ENCODE measurements around the gene PAFAH2.
"Not testable (repeated sequence)": the region's sequence is repeated elsewhere in the genome, so short reads cannot be mapped to it uniquely, and the experiment has no call there.

PAFAH2 gene

DNA sequence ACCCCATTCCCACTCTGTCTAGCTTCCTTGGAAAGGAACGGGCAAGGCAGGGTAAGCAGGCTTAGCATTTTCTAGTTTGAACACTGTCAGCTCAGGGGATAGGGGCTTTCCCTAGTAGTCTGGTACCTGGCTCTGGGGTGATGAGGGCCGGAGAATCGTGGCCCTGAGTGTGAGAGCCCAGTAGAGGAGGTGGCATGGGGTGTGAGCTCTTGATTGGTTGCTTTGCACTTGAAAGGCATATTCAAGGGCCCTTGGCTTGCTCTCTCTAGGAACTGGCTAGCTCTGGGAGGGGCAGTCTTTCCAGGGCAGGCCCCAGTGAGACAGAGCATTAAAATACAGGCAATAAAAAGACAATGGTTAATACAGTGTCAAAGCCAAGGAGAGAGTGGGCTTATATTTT, 13.0 kb upstream of the PAFAH2 start:
- ATAC-seq, result no peak

DNA sequence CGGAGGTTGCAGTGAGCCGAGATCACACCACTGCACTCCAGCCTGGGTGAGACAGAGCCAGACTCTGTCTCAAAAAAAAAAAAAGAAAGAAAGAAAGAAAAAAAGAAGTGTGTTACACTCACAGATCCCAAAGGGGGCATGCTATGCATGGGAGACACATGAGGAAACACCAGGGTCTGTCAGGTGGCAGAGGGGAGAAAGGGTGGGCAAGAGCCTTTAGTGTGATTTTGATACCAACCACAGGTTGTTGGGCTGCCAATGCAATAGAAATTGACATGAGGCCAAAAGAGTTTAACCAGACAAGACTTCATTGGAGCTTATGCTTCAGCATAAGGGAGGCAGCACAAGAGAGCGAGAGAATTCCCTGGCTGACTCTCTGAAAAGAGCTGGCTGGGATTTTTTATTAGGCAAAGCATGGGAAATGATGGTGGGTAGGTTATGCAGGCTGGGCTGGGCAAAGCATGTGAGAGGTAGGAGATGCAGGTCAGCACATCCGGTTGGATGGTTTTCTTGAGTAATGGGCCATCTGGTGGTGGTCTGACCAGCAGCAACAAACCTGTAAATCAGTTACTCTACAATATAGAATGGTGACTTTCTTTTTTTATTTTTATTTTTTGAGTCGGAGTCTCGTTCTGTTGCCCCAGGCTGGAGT, 12.1 kb upstream of the PAFAH2 start:
- ATAC-seq, result no peak

DNA sequence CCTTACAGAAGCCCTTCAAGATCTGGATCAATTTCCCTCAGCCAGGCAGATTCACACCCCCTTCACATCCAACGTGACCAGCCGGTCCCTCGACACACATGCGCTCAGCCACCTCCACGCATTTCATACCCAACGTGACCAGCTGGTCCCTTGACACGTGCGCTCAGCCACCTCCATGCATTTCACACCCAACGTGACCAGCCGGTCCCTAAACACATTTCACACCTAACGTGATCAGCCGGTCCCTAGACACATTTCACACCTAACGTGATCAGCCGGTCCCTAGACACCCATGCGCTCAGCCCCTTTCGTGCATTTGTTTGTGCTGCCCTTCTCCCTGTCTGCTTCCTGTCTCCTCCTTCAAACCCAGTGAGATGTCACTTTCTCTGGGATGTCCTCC, 8.8 kb upstream of the PAFAH2 start:
- no peak for ATAC-seq

DNA sequence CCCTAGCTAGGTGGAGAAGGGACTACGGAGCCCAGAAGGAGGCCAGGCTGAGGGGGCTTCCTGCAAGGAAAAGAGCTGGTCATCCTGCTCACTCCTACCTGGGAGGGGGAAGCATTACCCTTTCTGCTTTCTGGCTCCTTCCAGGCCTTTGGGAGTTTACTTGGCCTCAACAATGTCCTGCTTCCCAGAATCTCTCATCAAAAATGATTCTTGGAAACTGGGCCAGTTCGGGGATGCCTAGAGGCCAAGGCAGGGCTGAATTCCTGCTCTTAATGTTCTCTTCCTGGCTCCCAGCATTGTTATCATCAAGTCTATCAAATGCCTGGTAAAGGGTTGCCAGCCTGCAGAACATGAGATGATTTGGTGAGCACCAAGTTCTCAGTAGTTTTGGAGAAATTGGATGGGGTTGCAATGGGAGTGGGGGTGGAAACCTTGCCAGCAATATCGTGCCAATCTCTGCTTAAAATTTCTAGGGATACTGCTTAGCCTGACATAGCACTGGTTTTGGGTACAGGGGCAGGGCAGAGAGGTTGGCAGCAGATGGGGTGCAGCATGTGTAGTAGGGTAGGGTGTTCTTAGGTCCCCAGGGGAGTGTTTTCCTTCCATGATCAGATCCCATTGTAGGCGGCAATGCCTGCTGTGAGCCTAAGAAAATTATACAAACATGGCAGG, 7.7 kb upstream of the PAFAH2 start:
- no peak for ATAC-seq

DNA sequence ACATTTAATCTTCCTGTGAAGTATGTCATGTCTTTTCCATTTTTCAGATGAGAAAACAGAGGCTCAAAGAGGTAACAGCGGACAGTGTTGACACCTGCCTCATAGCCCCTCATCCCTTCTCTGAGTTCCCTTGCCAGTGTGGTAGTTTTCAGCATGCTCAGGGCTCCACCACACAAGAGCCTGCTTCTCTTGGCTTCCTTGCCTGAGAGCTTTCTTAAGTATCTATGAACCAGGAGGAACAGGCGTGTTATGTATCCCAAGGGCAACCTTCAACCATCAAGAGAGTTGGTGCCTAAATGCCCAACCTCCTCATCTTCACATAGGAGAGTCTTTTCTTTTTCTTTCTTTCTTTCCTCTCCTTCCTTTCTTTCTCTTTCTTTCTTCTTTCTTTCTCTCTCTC, 5.9 kb upstream of the PAFAH2 start:
- ATAC-seq, result no peak

DNA sequence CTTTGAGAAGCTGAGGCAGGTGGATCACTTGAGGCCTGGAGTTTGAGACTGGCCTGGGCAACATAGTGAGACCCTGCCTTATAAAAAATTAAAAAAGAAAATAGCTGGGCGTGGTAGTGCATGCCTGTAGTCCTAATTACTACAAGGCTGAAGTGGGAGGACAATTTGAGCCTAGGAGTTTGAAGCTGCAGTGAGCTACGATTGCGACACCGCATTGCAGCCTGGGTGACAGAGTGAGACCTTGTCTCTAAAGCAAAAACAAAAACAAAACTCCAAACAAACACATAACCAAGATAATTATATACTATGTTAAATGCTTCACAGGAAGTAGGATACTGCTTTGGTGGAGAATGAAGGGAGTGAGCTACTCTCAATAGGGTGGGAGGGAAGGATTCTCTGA, 5.4 kb upstream of the PAFAH2 start:
- ATAC-seq, result no peak

DNA sequence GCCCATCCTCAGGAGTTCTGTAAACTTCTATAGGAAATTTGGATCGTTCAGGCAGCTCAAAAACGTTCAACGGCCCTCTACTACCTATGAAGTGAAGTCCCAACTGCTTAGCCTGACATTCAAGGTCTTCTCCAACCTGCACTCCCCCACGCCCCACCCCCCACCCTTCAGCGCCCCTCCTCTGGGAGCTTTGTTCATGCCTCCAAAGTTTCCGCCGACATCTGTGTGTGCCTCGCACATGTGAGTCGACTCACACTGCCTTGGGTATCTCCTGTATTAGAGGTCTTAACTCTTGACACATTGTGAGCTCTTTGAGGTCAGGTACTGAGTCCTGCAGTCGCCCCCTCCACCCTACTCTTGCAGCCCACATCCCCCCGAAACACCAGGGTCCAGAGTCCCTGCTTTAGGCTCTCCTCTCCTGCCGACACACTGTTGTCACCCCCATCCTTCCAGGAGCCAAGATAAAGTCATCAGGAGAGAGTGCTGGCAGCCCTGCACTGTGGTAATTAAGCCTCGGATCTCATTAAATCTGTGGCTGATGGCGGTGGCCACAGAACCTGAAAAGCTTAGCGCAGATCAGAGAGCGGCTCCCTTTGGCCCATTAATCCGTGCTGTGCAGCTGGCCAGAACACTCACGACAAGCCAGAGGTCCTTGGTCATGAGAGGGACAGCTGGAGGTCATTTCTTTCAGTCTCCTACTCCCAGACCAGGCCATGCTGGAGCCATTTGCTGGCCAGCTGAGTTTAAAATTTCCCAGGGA, 1.4 kb upstream of the PAFAH2 start:
- no peak for ATAC-seq

DNA sequence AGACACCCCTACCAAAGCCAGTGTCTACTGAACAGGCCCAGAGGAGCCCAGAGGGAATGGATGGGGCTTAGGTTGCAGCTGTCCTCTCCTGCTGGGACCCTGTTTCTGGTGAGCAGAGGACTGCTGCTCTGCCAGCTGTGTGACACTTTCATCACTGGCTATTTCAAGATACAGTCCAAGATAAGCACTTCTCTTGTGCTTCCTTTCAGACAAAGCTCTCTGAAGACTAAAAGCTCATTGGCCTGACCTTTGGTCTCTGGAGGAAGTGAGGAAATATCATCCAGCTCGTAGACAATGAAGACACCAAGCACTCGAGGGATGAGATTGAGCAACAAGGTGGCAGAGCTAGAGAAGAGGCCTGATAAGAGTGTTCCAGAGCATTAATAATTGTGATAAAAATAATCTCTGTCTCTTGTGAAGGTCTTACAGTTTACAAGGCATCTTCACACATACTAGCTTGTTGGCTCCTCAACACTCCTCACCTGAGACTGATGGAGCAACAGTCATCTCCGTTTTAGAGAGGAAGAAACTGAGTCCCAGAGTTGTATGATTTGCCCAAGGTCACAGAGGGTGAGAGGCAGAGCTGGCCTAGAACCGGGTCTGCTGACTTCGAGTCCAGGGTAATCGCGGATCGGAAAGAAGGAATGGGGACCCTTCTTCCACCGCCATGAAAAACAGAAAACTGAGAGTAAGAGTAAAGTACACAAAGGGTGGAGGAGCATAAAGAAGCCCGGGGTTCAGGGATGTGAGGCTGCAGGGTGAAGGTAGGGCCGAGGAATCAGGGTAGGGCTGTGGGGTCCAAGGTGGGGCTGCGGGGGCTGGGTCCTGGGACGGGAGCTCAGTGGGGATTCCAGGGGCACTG, 666 bp downstream of the PAFAH2 start:
- no peak for ATAC-seq

DNA sequence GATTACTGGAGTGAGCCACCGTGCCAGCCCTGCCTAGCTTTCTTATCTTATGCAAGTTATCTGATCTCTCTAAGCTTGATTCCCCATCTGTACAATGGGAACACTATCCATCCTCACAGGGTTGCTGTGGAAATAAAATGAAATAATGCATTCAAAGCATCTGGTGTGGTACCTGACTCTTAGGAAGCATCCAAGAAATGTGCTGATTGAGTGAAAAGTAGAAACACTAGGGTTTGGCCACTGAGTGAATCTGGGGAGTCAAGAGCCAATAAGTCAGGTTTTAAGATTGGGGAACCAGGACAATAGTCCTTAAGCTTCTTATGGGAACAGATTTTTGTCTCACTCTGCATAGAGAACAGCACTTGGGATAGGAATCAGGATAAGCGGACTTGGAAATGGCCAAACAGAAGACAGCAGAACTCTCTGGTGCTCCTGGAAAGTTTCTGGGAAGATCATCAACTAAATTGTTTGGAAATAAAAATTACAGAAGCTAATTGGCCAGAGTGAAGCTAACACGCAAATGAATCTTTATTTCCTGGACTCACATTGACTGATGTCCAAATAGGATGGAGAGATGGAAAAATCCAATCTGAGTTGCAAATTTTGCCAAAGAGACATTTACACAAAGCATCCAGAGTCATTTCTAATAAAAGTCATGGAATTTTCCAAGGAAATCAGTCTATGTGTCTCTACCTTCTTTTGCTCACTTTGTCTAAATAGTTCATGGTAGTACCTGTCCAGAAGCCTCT, 3.3 kb downstream of the PAFAH2 start:
- ATAC-seq, result no peak

DNA sequence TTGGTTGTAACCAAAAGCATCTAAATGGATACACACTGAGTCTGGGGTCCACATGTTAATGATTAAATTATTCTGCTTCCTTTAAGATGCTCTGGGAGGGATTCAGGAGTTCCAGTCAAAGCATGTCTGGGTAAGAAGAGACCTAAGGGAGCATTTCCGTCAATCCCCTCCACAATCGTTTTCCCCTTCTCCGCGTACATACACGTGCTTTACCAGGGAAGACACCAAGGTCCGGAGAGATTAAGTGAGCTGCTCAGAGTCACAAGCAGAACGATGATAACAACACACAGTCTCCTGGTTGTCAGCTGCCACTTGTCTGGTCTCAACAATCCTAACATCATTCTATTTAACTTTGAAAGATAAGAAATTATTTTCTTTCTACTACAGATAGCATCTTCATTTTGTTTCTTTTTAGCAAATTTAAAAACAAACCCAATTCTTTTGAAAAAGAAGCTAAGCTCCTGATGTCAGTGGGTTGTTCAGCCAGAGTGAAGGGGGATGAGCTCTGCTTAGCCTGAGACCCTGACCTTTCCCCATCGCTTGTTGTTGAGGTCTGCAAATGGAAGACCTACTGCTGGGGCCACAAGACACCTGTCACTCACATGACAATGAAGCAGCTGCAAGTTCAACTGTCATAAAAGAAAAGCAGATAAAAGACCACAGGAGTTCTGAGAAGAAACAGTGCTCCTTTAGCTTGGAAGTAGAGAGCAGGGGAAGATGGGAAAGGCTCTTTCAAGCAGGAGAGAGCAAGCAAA, 4.5 kb downstream of the PAFAH2 start:
- ATAC-seq, result no peak

DNA sequence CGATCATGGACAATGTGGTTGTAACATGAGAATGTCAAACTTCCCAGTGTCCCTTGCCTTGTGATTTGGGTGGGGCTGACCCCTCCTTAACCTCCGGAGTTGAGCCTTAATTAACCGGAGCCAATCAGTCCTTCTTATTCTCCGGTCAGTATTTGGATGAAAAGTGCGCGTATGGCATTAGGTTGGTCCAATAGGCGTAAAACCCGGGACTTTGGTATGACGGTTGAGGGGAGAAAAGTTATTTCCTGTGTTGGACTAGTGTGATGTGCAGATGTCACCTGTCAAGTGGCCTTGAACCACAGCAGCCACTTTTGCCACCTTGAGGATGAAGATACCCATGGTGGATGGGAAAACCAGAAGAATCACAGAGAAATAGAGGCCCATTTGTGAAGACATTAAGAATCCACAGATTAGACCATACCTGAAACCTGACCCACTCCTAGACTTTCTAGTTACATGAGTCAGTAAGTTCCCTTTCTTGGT, 5.1 kb downstream of the PAFAH2 start:
- ATAC-seq, result no peak

DNA sequence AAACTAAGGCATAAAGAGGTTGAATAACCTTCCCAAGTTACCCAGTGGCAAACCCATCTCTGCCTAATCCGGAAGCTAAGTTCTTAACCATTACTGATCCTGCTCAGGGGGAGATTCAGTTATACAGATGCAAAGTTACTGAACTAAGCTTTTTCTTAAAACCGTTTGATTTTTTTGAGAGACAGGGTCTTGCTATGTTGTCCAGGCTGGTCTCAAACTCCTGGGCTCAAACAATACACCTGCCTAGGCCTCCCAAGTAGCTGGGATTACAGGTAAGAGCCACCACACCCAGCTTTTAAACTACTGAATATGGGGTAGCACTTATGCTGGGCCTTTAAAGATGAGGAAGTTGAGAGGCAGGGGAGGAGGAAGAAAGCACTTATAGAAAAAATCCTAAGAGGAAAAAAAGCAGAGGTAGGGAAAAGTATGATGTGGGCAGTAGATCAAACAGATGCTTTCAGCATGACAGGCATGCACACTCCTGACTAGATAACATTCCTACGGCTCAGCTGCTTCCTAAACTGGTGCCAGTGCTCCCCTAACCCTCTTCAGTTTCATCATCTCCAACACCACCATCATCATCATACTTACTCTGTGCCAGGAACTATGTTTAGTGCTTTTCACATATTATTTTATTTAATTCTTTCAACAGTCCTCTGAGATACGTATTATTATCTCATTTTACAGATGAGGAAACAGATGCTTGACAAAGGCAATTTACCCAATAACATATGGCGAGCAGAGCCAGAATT, 5.8 kb downstream of the PAFAH2 start:
- ATAC-seq, result no peak

DNA sequence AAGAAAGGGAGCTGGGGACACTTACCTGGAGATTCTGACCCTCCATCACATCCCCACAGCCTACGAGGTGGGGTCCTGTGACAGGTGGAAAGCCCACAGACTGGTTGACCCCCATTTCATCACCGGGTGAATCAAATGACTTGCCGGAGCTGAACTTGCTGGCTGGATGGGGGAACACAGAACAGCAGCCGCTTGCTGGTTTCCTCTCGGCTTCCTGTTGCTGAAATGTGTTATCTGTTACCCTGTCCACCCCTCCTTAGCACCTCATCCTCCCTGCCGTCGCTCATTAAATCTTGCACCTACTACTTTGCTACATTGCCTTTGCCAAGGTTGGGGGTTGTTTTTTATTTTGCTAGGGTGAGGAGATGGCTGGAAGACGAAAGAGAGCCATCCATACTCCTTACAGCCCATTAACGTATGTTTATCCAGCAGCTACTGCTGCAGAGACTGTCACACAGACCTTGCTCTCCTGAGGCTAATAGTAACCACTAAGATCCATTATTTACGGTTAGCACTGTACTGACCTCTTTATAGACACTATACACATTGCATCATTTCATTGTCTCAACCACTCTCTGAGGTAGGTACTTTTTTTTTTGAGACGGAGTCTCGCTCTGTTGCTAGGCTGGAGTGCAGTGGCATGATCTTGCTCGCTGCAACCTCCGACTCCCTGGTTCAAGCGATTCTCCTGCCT, 7.0 kb downstream of the PAFAH2 start:
- ATAC-seq, result peak; percentile 76 to 80

DNA sequence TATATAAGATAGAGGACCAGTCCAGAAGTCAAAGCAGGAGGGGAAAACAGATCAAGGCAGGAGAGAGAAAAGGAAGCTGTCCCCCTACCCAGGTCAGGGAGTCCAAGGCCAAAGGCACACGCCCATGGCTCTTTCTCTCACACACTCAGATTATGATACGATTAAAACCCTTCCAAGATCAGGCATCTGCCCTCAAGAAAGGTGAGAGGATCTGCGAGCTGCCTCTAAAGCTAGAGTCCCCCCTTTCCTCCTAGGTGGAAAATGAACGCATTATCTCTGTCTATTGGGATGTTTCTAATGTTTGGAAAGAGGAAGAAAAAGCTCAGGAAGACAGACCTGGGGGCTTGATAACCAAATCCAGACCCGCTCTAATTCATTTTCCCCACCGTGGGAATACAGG, 7.6 kb downstream of the PAFAH2 start:
- ATAC-seq, result peak in 1 of 2 donors; percentile 17

DNA sequence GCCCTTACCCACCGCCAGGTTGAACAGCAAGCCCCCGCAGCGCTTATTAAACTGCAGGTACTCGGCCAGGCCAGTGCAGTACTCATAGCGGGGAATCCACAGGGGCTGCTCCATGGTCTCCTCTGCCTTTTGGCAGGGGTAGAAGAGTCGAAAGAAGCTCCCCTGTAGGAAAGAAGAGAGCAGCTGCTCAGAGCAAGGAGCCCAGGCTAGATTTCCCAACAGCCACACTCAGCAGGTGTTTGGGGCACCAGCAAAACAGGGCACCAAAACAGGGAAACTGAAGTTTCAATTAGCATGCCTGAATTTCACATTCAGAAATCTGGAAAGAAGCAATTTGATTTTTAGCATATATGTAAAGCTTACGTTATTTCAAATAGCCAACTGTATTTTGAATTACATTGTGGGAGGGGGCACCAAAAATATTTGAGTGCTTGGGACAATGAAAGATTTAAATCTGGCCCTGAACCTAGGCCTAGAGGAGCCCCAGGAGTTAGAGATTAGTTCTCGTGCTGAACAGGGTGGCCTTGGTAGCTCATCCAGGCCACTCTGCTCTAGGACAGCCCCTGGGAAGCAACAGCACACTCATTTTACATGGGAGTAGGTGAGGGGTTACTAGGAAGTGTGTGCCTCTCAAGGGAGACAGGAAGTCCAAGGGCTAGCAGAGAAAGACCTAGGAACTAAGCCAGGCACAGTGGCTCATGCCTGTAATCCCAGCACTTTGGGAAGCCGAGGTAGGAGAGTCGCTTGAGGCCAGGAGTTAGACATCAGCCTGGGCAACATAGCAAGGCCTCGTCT, 8.2 kb downstream of the PAFAH2 start:
- peak in 1 of 2 donors; percentile 14 for ATAC-seq

DNA sequence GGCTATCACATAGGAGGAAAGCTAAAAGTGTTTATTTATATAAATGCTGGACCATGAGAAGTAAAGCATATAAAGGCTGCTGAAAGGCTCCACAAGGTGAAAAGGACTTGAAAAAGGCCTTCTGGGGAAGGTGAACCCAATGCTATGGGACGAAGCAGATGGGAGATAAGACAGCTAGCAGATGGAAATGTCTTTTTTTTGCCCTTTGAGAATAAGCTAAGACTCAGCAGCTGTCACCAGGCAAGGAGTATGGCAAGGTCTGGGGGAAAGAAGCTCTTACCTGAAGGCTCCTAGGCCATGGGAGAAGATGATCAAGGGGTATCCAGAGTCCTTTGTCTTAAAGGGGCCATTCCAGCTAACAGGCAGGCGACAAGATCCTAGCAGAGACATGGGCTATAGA, 9.9 kb downstream of the PAFAH2 start:
- no peak for ATAC-seq

DNA sequence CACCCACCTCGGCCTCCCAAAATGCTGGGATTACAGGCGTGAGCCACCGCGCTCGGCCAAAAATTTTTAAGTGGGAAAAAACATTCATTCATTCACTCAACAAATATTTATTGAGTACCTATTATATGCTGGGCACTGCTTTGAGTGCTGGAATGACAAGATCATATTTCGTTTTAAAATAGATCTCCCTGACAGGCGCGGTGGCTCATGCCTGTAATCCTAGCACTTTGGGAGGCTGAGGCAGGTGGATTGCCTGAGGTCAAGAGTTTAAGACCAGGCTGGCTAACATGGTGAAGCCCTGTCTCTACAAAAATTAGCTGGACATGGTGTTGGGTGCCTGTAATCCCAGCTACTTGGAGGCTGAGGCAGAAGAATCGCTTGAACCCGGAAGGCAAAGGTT, 11.1 kb downstream of the PAFAH2 start:
- not testable (repeated sequence) for ATAC-seq

DNA sequence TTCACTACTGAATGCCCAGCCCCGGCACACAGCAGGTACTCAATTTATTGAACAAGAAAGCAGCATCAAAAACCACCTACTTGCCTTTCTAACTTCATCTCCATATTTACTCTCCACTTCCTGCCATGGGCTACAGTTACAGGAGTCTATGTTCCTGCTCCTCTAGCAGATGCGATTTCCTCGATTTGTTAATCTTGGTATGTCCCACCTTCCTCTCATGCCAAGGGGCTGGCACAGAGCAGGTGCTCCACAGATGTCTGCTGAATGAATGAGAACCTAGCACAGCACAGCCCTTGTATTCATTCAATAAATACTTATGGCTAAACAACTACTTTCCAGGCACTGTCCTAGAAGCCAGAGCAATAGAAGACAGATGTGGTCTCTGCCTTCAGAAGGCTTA, 12.2 kb downstream of the PAFAH2 start:
- ATAC-seq, result no peak

DNA sequence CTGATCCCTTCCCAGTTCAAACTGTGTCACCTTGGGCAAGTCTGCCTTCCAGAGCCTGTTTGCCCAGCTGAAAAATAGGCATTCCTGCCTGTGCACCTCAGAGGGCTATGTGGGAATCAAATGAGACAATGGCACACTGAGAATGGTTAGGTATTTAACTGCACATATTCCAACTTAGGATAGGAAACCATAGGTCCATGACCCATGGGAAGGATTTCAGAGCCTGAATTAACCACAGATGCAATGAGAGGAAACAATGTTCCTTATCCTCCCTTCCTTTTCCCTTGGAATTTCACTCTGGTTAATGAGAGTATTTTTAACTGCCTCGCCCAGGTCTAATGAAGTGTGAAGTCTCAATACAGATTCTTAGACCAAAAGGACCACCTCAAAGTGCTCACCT, 12.7 kb downstream of the PAFAH2 start:
- ATAC-seq, result no peak
